ENCODE data around the gene HMX1. TPM values are rescaled to one million over a fixed set of nuclear protein-coding genes. Genes with fewer than 3 reads are reported as not detected.

Gene HMX1
- total RNA-seq, 2 experiments from 2014 or later: not detected

DNA sequence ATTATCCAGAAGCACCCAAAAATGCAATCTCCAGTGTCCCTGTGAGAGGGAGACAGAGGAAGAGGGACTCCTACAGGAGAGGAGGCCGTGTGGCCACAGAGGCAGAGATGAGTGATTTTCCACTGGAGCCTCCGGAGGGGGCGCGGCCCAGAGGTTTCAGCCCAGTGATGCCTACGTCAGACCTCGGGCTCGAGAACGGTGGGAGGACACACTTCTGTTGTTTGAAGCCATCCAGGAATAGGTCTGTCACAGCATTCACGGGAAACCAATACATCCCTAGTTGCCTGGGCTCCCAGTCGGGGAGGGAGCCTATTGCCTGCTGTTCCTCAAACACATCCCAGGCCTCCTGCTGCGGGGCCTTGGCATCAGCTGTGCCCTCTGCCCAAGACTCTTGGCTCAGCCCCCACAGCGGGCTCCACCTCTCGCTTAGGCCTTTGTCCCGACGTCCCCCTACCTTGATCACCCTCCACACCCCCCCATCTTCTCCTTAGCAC, 39.2 kb upstream of the HMX1 start:
- no peaks in the 10 kb centered on the region for H3K9me3 ChIP-seq (ENCODE audit: low read length)
- BruUV-seq (replicated peaks): no TSS peak
- H3K27ac ChIP-seq (ENCODE audit: low read depth, low read length, poor library complexity, severe bottlenecking): no peak overlapping the region
- intact Hi-C loops (cut with micrococcal nuclease; ENCODE audit: unreplicated experiment): loop anchor here (10.0 kb wide), 1 partner anchor 236 kb away; no protein-coding TSS in a partner anchor
- no peak for TF ChIP-seq EZH2phosphoT487 (IDR thresholded peaks at IDR 0.05; ENCODE audit: borderline replicate concordance, low read depth, low read length)
- TF ChIP-seq, protein P1, sequence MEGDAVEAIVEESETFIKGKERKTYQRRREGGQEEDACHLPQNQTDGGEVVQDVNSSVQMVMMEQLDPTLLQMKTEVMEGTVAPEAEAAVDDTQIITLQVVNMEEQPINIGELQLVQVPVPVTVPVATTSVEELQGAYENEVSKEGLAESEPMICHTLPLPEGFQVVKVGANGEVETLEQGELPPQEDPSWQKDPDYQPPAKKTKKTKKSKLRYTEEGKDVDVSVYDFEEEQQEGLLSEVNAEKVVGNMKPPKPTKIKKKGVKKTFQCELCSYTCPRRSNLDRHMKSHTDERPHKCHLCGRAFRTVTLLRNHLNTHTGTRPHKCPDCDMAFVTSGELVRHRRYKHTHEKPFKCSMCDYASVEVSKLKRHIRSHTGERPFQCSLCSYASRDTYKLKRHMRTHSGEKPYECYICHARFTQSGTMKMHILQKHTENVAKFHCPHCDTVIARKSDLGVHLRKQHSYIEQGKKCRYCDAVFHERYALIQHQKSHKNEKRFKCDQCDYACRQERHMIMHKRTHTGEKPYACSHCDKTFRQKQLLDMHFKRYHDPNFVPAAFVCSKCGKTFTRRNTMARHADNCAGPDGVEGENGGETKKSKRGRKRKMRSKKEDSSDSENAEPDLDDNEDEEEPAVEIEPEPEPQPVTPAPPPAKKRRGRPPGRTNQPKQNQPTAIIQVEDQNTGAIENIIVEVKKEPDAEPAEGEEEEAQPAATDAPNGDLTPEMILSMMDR (conservative IDR thresholded peaks at IDR 0.05; ENCODE audit: low read length): no peak
- H2AFZ ChIP-seq (ENCODE audit: low read length): no peak overlapping the region
- DNase-seq (ENCODE audit: low spot score): no peak
- POLR2A ChIA-PET: interaction anchor here (0.7 kb wide), 1 partner anchor 1624 kb away, joined by 5 read pairs; no protein-coding TSS in a partner anchor
- no peaks in the 10 kb centered on the region for H3K4me1 ChIP-seq (ENCODE audit: insufficient read depth, low read length, poor library complexity, severe bottlenecking)
- no peaks in the 10 kb centered on the region for H3K9me2 ChIP-seq (ENCODE audit: insufficient read depth, low read length)
- CTCF ChIA-PET (ENCODE audit: unreplicated experiment): no interaction called here
- no peaks in the 10 kb centered on the region for H3K79me2 ChIP-seq (ENCODE audit: insufficient read depth, low read depth, low read length)
- H3K4me3 ChIP-seq (ENCODE audit: low read depth, low read length, poor library complexity, severe bottlenecking): no peak overlapping the region
- no peak overlapping the region for H3K4me2 ChIP-seq (ENCODE audit: low read length)
- no peaks in the 10 kb centered on the region for H4K20me1 ChIP-seq (ENCODE audit: insufficient read depth, low read length)
- no peaks in the 10 kb centered on the region for H3K36me3 ChIP-seq (ENCODE audit: insufficient read depth, low read length)

DNA sequence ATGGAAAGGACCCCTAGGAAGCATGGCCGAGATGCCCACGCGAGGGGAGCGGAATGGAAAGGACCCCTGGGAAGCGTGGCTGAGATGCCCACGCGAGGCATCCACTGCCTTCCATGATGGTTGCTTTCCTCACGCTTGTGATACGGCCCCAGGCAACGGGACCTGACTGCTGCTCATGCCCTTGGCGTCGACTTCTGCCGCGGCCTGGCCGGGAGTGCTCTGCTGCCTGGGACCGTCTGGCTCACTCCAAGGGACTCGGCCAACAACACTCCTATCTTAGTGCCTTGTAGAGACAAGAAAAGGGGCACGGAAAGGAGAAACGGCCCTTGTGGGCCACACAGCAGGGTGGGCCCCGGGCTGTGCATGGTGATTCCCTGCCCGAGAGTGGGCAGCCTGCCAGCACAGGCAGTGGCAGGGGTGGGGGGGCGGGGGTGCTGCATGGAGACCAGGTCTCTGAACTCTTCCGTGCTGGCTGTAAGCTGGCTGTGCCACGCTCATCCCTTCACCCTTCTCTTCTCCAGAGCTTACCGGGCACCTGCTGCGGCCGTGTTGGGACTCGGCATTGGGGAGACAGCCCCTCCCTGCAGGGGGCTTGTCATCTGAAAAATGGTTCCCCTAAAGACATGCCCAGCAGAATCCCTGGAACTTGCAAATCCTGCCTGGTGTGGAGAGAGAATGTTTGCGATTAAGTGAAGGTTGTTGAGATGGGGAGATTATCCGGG, 38.6 kb upstream of the HMX1 start:
- ChIA-PET CTCF (ENCODE audit: unreplicated experiment) (no interaction called here), POLR2A (no interaction called here)
- Histone ChIP-seq H4K20me1 (ENCODE audit: insufficient read depth, low read length) (no peaks in the 10 kb centered on the region), H3K36me3 (ENCODE audit: insufficient read depth, low read length) (no peaks in the 10 kb centered on the region), H3K79me2 (ENCODE audit: insufficient read depth, low read depth, low read length) (no peaks in the 10 kb centered on the region), H3K9me2 (ENCODE audit: insufficient read depth, low read length) (no peaks in the 10 kb centered on the region), H3K4me3 (ENCODE audit: low read depth, low read length, poor library complexity, severe bottlenecking) (no peak overlapping the region), H3K27ac (ENCODE audit: low read depth, low read length, poor library complexity, severe bottlenecking) (no peak overlapping the region), H3K4me2 (ENCODE audit: low read length) (no peak overlapping the region), H3K9me3 (ENCODE audit: low read length) (no peaks in the 10 kb centered on the region), H2AFZ (ENCODE audit: low read length) (no peak overlapping the region), H3K4me1 (ENCODE audit: insufficient read depth, low read length, poor library complexity, severe bottlenecking) (no peaks in the 10 kb centered on the region)
- intact Hi-C loops (cut with micrococcal nuclease; ENCODE audit: unreplicated experiment): loop anchor here (10.0 kb wide), 1 partner anchor 235 kb away; no protein-coding TSS in a partner anchor
- no peak for TF ChIP-seq EZH2phosphoT487 (IDR thresholded peaks at IDR 0.05; ENCODE audit: borderline replicate concordance, low read depth, low read length)
- TF ChIP-seq, protein P1 (conservative IDR thresholded peaks at IDR 0.05; ENCODE audit: low read length): no peak
- BruUV-seq (replicated peaks): no TSS peak
- DNase-seq (ENCODE audit: low spot score): no peak

DNA sequence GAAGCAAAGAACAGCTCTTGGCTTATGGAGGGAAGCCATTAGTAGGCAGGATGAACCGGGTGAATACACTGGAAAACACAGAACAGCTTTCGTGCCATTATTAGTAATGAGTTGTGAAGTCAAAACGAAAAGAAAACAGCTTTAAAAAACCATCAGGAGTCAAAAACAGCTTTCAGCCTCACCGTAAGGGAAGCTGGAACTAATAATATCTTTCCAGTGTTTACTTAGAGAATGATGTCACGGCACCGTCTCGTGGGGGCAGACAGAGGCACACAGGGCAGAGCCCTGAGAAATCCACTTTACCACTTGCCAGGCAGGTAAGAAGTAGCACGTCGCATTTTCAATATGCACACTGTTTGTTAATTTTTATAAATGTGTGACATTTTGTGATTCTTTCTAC, 37.9 kb upstream of the HMX1 start:
- no peaks in the 10 kb centered on the region for H4K20me1 ChIP-seq (ENCODE audit: insufficient read depth, low read length)
- intact Hi-C loops (cut with micrococcal nuclease; ENCODE audit: unreplicated experiment): no loop called here
- no peaks in the 10 kb centered on the region for H3K36me3 ChIP-seq (ENCODE audit: insufficient read depth, low read length)
- H3K79me2 ChIP-seq (ENCODE audit: insufficient read depth, low read depth, low read length): no peaks in the 10 kb centered on the region
- BruUV-seq (replicated peaks): no TSS peak
- TF ChIP-seq, protein P1 (conservative IDR thresholded peaks at IDR 0.05; ENCODE audit: low read length): no peak
- no peak for TF ChIP-seq EZH2phosphoT487 (IDR thresholded peaks at IDR 0.05; ENCODE audit: borderline replicate concordance, low read depth, low read length)
- H3K4me2 ChIP-seq (ENCODE audit: low read length): no peak overlapping the region
- H3K4me1 ChIP-seq (ENCODE audit: insufficient read depth, low read length, poor library complexity, severe bottlenecking): no peaks in the 10 kb centered on the region
- CTCF ChIA-PET (ENCODE audit: unreplicated experiment): no interaction called here
- H3K4me3 ChIP-seq (ENCODE audit: low read depth, low read length, poor library complexity, severe bottlenecking): no peak overlapping the region
- DNase-seq (ENCODE audit: low spot score): no peak
- no peaks in the 10 kb centered on the region for H3K9me2 ChIP-seq (ENCODE audit: insufficient read depth, low read length)
- H3K27ac ChIP-seq (ENCODE audit: low read depth, low read length, poor library complexity, severe bottlenecking): no peak overlapping the region
- POLR2A ChIA-PET: no interaction called here
- no peak overlapping the region for H2AFZ ChIP-seq (ENCODE audit: low read length)
- H3K9me3 ChIP-seq (ENCODE audit: low read length): no peaks in the 10 kb centered on the region
